Body of pancreas (tissue), 4 donors: Measurements from ENCODE around the gene SLC12A8.

Source experiments
- CTCF ChIP-seq, 7 experiments: fragments of 450-650 bp in 4 of 7; fragments of 200-600 bp in 3 of 7; sonication (generic) in 3 of 7; IDR thresholded peaks; one replicate each; pipeline ENCODE4 v1.5.1; 2016 to 2019; ENCODE audit warnings: antibody characterized with exemption in 7 of 7
- POLR2A ChIP-seq, 3 donors: fragments of 450-650 bp; IDR thresholded peaks; one replicate each; pipeline ENCODE4 v1.6.1; 2016; ENCODE audit warnings: antibody characterized with exemption in 3 of 3, mild to moderate bottlenecking in 2 of 3

GRCh38 chr3:125110876-125111480, 101.6 kb downstream of the SLC12A8 start:
- TF ChIP-seq CTCF (IDR thresholded peaks at IDR 0.05), result no peak
- TF ChIP-seq POLR2A (IDR thresholded peaks at IDR 0.05), result no peak
